ENCODE data around the gene GALK1. TPM values are rescaled to one million over a fixed set of nuclear protein-coding genes. Genes with fewer than 3 reads are reported as not detected.
A peak's percentile ranks its signal among the peaks of the same experiment; 100 is the strongest.

Gene GALK1
- total and polyA plus RNA-seq, 9 of the 15 experiments (the other 6 are each of a cell fraction or from before 2014, with no cell fraction given): 0.45 to 51.6 (median 17.4) TPM

DNA sequence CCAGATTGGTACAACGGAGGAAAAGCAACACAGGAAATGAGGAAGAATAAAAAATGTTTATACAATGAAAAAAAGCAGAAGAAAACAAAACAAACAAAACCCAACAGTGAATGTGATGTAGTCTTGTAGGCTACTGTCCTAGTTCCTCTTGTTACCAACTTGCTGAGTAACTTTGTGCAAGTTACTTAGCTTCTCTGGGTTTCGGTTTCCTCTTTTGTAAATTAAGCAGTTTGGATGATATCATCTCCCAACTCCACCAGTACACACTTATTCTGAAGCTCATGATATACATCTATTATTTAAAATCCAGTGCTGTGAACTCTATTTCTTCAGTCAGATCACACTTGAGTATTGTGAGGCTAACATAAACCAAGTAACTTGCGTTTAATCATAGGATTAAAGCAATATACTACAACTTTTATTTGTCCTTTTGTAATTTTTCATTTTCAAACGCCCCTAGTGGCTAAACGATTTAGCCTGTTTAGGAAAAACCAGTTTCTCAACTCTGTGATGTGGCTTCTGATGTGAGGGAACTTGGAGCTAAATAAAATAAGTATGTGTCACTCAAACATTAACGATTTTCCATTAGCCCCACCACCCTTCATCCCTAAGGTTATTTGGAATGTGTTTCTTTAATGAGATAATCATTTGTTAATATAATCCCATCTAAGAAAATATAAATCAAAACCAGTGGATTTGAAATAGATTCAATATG lies 18.2 kb upstream of the GALK1 start:
- Histone ChIP-seq H3K36me3 (ENCODE audit: control insufficient read depth, insufficient read depth, low read length) (peaks cover 8% of the 10 kb centered on the region), H4K20me1 (replicated peaks; ENCODE audit: control insufficient read depth, insufficient read depth, low read length) (peaks cover 13% of the 10 kb centered on the region), H3K4me1 (replicated peaks in 1 of 2; ENCODE audit: control insufficient read depth in 2 of 2, insufficient read depth in 2 of 2, low read length in 2 of 2) (peaks cover 20 to 39% of the 10 kb centered on the region in 2 experiments), H3K27ac (ENCODE audit: extremely low read depth, low read depth, low read length) (peak overlapping the region; percentile 100), H3K9me1 (ENCODE audit: control insufficient read depth, insufficient read depth, low read length) (no peaks in the 10 kb centered on the region), H2AFZ (ENCODE audit: low read depth, low read length) (peak overlapping the region; percentile 91), H3K27me3 (ENCODE audit: control insufficient read depth in 2 of 2, insufficient read depth in 2 of 2, low read length in 2 of 2) (no peaks in the 10 kb centered on the region), H3K9me3 (replicated peaks; ENCODE audit: control insufficient read depth, insufficient read depth, low read depth, low read length) (no peaks in the 10 kb centered on the region), H3K79me2 (ENCODE audit: control insufficient read depth, insufficient read depth, low read length) (peaks cover 47% of the 10 kb centered on the region), H3K4me3 (no peak overlapping the region), H3K9ac (ENCODE audit: insufficient read depth in 1 of 2, low read depth in 2 of 2, low read length in 2 of 2) (peak overlapping the region in 1 of 2 experiments; percentile 100; a peak in 2 of 4 replicates), H3K4me2 (ENCODE audit: insufficient read depth, low read length) (peak overlapping the region; percentile 88)
- BruUV-seq (replicated peaks): no TSS peak
- ATAC-seq (no peak), FAIRE-seq (no peak), DNase-seq (ENCODE audit: extremely low read depth in 1 of 4, low spot score in 3 of 4) (peak in 1 of 4 experiments; percentile 59)
- POLR2A ChIA-PET: interaction anchor here (0.6 to 7.1 kb wide), 12 partner anchors 7 to 347 kb away, joined by 3 to 132 read pairs (median 4); partner anchors contain the start of gene WBP2
- CTCF ChIA-PET (ENCODE audit: low intra/inter-chr PET ratio): no interaction called here
- intact Hi-C loops (cut with micrococcal nuclease) (loop anchor here (5.0 to 10.0 kb wide), 2 partner anchors 74 to 192 kb away; partner anchors contain the start of genes ACOX1, TEN1 and WBP2), in situ Hi-C loops (cut with MboI) (no loop called here)
- 10% methylated on average over 6 of the region's 6 CpGs for WGBS (ENCODE audit: insufficient coverage, low coverage, missing lambda C conversion rate)
- TF ChIP-seq, protein P1, sequence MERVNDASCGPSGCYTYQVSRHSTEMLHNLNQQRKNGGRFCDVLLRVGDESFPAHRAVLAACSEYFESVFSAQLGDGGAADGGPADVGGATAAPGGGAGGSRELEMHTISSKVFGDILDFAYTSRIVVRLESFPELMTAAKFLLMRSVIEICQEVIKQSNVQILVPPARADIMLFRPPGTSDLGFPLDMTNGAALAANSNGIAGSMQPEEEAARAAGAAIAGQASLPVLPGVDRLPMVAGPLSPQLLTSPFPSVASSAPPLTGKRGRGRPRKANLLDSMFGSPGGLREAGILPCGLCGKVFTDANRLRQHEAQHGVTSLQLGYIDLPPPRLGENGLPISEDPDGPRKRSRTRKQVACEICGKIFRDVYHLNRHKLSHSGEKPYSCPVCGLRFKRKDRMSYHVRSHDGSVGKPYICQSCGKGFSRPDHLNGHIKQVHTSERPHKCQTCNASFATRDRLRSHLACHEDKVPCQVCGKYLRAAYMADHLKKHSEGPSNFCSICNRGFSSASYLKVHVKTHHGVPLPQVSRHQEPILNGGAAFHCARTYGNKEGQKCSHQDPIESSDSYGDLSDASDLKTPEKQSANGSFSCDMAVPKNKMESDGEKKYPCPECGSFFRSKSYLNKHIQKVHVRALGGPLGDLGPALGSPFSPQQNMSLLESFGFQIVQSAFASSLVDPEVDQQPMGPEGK (CRISPR knock-in tag; IDR thresholded peaks at IDR 0.05; ENCODE audit: borderline replicate concordance): no peak
- TF ChIP-seq KHSRP (IDR thresholded peaks at IDR 0.05) (no peak), RAD21 (CRISPR knock-in tag; conservative IDR thresholded peaks at IDR 0.05 in 1 of 2, IDR thresholded peaks at IDR 0.05 in 1 of 2) (0 out of 4 replicates have a peak, but pooled peaks of 1 of the 2 experiments have one; percentile 16), ATF7 (IDR thresholded peaks at IDR 0.05) (peak; percentile 88), BCOR (IDR thresholded peaks at IDR 0.05) (peak; percentile 91), CEBPB (tag; IDR thresholded peaks at IDR 0.05) (peak; percentile 22; the same call in 1 of the 2 replicates)
- TF ChIP-seq, protein P2, sequence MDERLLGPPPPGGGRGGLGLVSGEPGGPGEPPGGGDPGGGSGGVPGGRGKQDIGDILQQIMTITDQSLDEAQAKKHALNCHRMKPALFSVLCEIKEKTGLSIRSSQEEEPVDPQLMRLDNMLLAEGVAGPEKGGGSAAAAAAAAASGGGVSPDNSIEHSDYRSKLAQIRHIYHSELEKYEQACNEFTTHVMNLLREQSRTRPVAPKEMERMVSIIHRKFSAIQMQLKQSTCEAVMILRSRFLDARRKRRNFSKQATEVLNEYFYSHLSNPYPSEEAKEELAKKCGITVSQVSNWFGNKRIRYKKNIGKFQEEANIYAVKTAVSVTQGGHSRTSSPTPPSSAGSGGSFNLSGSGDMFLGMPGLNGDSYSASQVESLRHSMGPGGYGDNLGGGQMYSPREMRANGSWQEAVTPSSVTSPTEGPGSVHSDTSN (CRISPR knock-in tag; IDR thresholded peaks at IDR 0.05; ENCODE audit: low read depth): no peak
- TF ChIP-seq, protein P2 (tag; conservative IDR thresholded peaks at IDR 0.05; ENCODE audit: low read depth): peak; percentile 41; the same call in 1 of the 2 replicates
- TF ChIP-seq, protein P3, sequence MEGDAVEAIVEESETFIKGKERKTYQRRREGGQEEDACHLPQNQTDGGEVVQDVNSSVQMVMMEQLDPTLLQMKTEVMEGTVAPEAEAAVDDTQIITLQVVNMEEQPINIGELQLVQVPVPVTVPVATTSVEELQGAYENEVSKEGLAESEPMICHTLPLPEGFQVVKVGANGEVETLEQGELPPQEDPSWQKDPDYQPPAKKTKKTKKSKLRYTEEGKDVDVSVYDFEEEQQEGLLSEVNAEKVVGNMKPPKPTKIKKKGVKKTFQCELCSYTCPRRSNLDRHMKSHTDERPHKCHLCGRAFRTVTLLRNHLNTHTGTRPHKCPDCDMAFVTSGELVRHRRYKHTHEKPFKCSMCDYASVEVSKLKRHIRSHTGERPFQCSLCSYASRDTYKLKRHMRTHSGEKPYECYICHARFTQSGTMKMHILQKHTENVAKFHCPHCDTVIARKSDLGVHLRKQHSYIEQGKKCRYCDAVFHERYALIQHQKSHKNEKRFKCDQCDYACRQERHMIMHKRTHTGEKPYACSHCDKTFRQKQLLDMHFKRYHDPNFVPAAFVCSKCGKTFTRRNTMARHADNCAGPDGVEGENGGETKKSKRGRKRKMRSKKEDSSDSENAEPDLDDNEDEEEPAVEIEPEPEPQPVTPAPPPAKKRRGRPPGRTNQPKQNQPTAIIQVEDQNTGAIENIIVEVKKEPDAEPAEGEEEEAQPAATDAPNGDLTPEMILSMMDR (IDR thresholded peaks at IDR 0.05 in 2 of 3, conservative IDR thresholded peaks at IDR 0.05 in 1 of 3; ENCODE audit: insufficient read depth in 2 of 3, low read depth in 1 of 3, low read length in 3 of 3): peak; percentile 32 to 68 (median 65); a peak in 5 of 6 replicates
- TF ChIP-seq, protein P4, sequence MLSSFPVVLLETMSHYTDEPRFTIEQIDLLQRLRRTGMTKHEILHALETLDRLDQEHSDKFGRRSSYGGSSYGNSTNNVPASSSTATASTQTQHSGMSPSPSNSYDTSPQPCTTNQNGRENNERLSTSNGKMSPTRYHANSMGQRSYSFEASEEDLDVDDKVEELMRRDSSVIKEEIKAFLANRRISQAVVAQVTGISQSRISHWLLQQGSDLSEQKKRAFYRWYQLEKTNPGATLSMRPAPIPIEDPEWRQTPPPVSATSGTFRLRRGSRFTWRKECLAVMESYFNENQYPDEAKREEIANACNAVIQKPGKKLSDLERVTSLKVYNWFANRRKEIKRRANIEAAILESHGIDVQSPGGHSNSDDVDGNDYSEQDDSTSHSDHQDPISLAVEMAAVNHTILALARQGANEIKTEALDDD (IDR thresholded peaks at IDR 0.05): no peak

All from K562 (cell line).